Heart right ventricle (tissue), 16 donors: ENCODE measurements around the gene OST4. TPM values are rescaled to one million over a fixed set of nuclear protein-coding genes. Genes with fewer than 3 reads are reported as not detected.
A peak's percentile ranks its signal among the peaks of the same experiment; 100 is the strongest.

Experiments
- ATAC-seq, 8 donors: fragments of 200-7000 bp; cut with Tn5 transposase; one replicate each; pipeline ENCODE4 v1.9.1; 2020; ENCODE audit warnings: mild to moderate bottlenecking in 8 of 8, moderate library complexity in 8 of 8, moderate number of reproducible peaks in 1 of 8
- DNase-seq, 2 donors: peaks; one replicate each; pipeline ENCODE4 v3.0.0-alpha.2; 2020
- H3K27ac ChIP-seq, 10 donors: fragments of 200-600 bp; sonication (generic) in 2 of 10; one replicate each; pipeline versions ENCODE4 v1.5.0 to v1.8.0; 2020 to 2022; ENCODE audit warnings: mild to moderate bottlenecking in 3 of 10
- H3K27me3 ChIP-seq, 7 donors: fragments of 200-600 bp; one replicate each; pipeline ENCODE4 v1.8.0; 2021 to 2022; ENCODE audit warnings: mild to moderate bottlenecking in 2 of 7
- H3K36me3 ChIP-seq, 9 donors: fragments of 200-600 bp; sonication (generic) in 1 of 9; one replicate each; pipeline versions ENCODE4 v1.5.0 to v1.8.0; 2020 to 2022; ENCODE audit warnings: mild to moderate bottlenecking in 2 of 9
- H3K4me1 ChIP-seq, 9 donors: fragments of 200-600 bp; sonication (generic) in 1 of 9; one replicate each; pipeline versions ENCODE4 v1.5.0 to v1.8.0; 2020 to 2022; ENCODE audit warnings: mild to moderate bottlenecking in 4 of 9
- H3K4me3 ChIP-seq, 10 donors: fragments of 200-600 bp; sonication (generic) in 2 of 10; one replicate each; pipeline versions ENCODE4 v1.5.0 to v1.8.0; 2020 to 2022; ENCODE audit warnings: mild to moderate bottlenecking in 7 of 10, moderate library complexity in 2 of 10
- H3K9me3 ChIP-seq, 11 donors: fragments of 200-600 bp in 10 of 11; sonication (generic) in 2 of 11; one replicate each; pipeline versions ENCODE4 v1.5.0 to v1.8.0; 2013 to 2022; ENCODE audit warnings: mild to moderate bottlenecking in 2 of 11, control low read depth in 1 of 11, moderate library complexity in 1 of 11
- CTCF ChIP-seq, 9 donors: fragments of 200-600 bp; sonication (generic) in 2 of 9; IDR thresholded peaks; one replicate each; pipeline versions ENCODE4 v1.5.0 to v1.8.0; 2021 to 2022; ENCODE audit warnings: antibody characterized with exemption in 9 of 9, mild to moderate bottlenecking in 5 of 9, moderate library complexity in 1 of 9
- WGBS, 2 donors: extraction: QIAGEN DNeasy Blood & Tissue Kit; methylation state at CpG; one replicate each; pipeline ENCODE4 v1.1.7; 2013; ENCODE audit warnings: inconsistent platforms in 1 of 2; 5-methylcytosine and 5-hydroxymethylcytosine counted together
- intact Hi-C, 10 donors: fragments of 100-400 bp; cut with DNase I; formaldehyde crosslinking; loops; one replicate each; pipeline versions ENCODE4 v1.11.1 to v1.14.2; 2022
- polyA plus RNA-seq, 2 donors: library from polyadenylated mRNA; stranded (reverse); fragments of 200-250 nt; gene quantifications; one replicate each; pipeline ENCODE4 v1.2.3, GENCODE V29; 2013
- total RNA-seq, 10 donors: library from RNA; stranded (reverse); fragmentation: NEBNext Ultra II Directional in 3 of 10; extraction: Animal tissue kit (Norgen Biotek cat#: 25700) in 3 of 10; gene quantifications; one replicate each; pipeline versions ENCODE4 v1.2.1 to v1.2.4, GENCODE V29; 2021 to 2023
- donor health status: Arrhythmogenic right ventricular cardiomyopathy.
- donor health status: ischemic (EF 13 %, LVEDD 7.1; RV severe dilation, severe dysfunction).
- donor health status: healthy with polysubstance abuse.
- donor health status: DM: no; HTN: yes; CAD: no.
- donor health status: DM: no; HTN: no; CAD: no.
- donor health status: ischemic (EF 25% LVEDD 6.9; RV normal size, moderate dysfunction).
- donor health status: ischemic (EF 25% LVEDD 5.7; RV mildly dilated, moderate dysfunction).
- donor health status: healthy.
- donor health status: DM: yes; HTN: yes; CAD: no.
- donor health status: Ischemic cardiomyopathy.
- donor health status: ischemic (EF 35%, LVEDD 5.7; RV mildly dilated, moderate dysfunction).
- donor health status: nonischemic (EF 11% LVEDD 7.7; RV severe dilation, severe dysfunction).
- donor health status: DM: yes; HTN: yes; CAD: no.
- donor health status: PGD.
- donor health status: ischemic (EF 29% LVEDD 5.4; RV normal size, mild dysfunction).
- donor health status: nonischemic (EF 23%, LVEDD 6.1; RV moderate dilation, normal function).

OST4 gene
- total and polyA plus RNA-seq, 12 donors = 336 to 457 (median 388) TPM

GRCh38 chr2:27042985-27043634 lies 28.3 kb downstream of the OST4 start:
- no peaks in the 10 kb centered on the region for H3K27me3 ChIP-seq
- peaks cover 0 to 7% (median 0%) of the 10 kb centered on the region in 9 donors for H3K4me1 ChIP-seq
- no peaks in the 10 kb centered on the region for H3K9me3 ChIP-seq
- intact Hi-C loops = no loop called here
- H3K36me3 ChIP-seq = peaks cover 0 to 55% (median 32%) of the 10 kb centered on the region in 9 donors
- ATAC-seq (no peak), DNase-seq (no peak)
- no peak overlapping the region for H3K4me3 ChIP-seq
- WGBS, 2 donors = 91 to 92% methylated on average over 7 of the region's 7 CpGs
- no peak for TF ChIP-seq CTCF (IDR thresholded peaks at IDR 0.05)
- H3K27ac ChIP-seq = no peak overlapping the region

DNA sequence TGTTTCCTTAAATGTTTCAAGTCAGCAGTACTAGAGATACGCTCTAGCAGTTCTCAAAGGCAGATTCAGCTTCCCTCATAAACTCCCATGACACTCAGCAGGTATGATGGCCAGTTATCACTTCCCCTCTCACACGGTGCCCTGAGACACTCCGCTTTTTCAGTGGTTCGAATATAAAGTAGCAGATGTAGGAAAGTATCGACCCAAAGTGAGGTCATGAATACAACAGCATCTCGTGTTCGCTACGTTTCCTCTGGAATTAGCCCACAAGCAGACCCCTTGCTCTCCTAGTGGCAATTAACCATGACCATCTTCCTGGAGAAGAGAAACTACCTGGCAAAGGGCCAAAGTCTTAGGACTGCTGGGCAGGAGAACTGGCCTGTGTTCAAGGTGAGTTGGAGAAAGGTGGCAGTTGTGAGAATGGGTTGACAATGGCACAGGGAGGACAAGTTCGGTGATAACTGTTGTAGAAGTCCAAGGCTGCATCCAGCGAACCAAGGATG lies 29.2 kb downstream of the OST4 start:
- Histone ChIP-seq H3K4me1 (peaks cover 0 to 7% (median 0%) of the 10 kb centered on the region in 9 donors), H3K4me3 (no peak overlapping the region), H3K27ac (no peak overlapping the region), H3K36me3 (peaks cover 0 to 64% (median 41%) of the 10 kb centered on the region in 9 donors), H3K27me3 (no peaks in the 10 kb centered on the region), H3K9me3 (no peaks in the 10 kb centered on the region)
- 77 to 79% methylated on average over 10 of the region's 10 CpGs for WGBS, 2 donors
- TF ChIP-seq CTCF (IDR thresholded peaks at IDR 0.05) = no peak
- ATAC-seq (peak in 1 of 8 donors; percentile 18), DNase-seq (no peak)
- intact Hi-C loops = no loop called here

DNA sequence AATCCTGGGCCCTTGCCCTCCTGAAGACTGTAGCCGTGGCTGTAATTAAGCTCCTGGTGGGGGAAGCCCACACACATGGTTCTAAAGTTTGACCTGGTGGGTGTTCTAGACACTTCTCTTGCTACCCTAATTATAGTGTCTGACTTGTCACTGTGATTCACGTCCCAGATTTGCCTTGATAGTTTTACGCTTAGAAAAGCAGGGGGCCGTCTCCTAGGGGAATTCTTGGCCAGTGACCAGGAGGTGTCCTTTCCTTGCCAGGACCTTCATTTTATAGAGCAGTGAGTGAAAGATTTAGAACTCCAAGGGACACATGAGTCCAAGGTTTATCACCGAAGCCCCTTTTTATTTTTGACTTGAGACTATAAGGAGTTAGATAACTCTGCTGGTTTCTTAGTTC lies 29.7 kb downstream of the OST4 start:
- Histone ChIP-seq H3K36me3 (peaks cover 0 to 68% (median 44%) of the 10 kb centered on the region in 9 donors), H3K4me3 (no peak overlapping the region), H3K9me3 (no peaks in the 10 kb centered on the region), H3K27me3 (no peaks in the 10 kb centered on the region), H3K4me1 (peaks cover 0 to 7% (median 0%) of the 10 kb centered on the region in 9 donors), H3K27ac (no peak overlapping the region)
- intact Hi-C loops = no loop called here
- DNase-seq = no peak
- WGBS, 2 donors = 35 to 45% methylated on average over 5 of the region's 5 CpGs
- ATAC-seq = peak in 1 of 8 donors; percentile 29
- no peak for TF ChIP-seq CTCF (IDR thresholded peaks at IDR 0.05)

DNA sequence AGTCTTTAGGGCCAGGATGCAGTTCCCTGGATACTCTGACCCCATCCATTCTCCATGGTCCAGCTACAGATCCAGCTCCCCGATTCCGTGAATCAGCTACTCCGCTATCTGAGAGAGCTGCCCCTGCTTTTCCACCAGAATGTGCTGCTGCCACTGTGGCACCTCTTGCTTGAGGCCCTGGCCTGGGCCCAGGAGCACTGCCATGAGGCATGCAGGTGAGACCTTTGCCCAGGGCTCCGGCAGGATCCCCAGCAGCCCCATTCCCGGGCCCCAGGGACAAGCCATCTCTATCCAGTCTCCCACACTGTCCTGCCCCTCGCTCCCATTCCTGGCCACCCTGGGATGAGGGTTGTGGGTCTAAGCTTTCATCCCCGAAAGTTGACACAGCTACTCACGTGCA lies 31.2 kb downstream of the OST4 start:
- DNase-seq (no peak), ATAC-seq (peak in 1 of 8 donors; percentile 35)
- no peak overlapping the region for H3K27ac ChIP-seq
- H3K9me3 ChIP-seq = no peaks in the 10 kb centered on the region
- peaks cover 0 to 83% (median 56%) of the 10 kb centered on the region in 9 donors for H3K36me3 ChIP-seq
- H3K4me1 ChIP-seq = peaks cover 0 to 10% (median under 1%) of the 10 kb centered on the region in 9 donors
- intact Hi-C loops = no loop called here
- no peak overlapping the region for H3K4me3 ChIP-seq
- 95 to 97% methylated on average over 8 of the region's 8 CpGs for WGBS, 2 donors
- H3K27me3 ChIP-seq = no peaks in the 10 kb centered on the region
- TF ChIP-seq CTCF (IDR thresholded peaks at IDR 0.05) = no peak
